GM19452 (cell line): ENCODE data around the gene CSF3.

Experiments used
- ATAC-seq: cut with Tn5 transposase; IDR thresholded peaks from one replicate; pipeline ENCODE4 v1.9.1; 2021; ENCODE audit not compliant: unreplicated experiment

CSF3 gene, protein sequence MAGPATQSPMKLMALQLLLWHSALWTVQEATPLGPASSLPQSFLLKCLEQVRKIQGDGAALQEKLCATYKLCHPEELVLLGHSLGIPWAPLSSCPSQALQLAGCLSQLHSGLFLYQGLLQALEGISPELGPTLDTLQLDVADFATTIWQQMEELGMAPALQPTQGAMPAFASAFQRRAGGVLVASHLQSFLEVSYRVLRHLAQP

DNA sequence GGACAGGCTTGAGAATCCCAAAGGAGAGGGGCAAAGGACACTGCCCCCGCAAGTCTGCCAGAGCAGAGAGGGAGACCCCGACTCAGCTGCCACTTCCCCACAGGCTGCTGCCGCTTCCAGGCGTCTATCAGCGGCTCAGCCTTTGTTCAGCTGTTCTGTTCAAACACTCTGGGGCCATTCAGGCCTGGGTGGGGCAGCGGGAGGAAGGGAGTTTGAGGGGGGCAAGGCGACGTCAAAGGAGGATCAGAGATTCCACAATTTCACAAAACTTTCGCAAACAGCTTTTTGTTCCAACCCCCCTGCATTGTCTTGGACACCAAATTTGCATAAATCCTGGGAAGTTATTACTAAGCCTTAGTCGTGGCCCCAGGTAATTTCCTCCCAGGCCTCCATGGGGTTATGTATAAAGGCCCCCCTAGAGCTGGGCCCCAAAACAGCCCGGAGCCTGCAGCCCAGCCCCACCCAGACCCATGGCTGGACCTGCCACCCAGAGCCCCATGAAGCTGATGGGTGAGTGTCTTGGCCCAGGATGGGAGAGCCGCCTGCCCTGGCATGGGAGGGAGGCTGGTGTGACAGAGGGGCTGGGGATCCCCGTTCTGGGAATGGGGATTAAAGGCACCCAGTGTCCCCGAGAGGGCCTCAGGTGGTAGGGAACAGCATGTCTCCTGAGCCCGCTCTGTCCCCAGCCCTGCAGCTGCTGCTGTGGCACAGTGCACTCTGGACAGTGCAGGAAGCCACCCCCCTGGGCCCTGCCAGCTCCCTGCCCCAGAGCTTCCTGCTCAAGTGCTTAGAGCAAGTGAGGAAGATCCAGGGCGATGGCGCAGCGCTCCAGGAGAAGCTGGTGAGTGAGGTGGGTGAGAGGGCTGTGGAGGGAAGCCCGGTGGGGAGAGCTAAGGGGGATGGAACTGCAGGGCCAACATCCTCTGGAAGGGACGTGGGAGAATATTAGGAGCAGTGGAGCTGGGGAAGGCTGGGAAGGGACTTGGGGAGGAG, at the start of gene CSF3:
TSS of gene CSF3 (plus strand) at position 436 of the 993 bp plus-strand sequence. CDS start at position 471, 35 bp downstream.
- no peak for ATAC-seq

DNA sequence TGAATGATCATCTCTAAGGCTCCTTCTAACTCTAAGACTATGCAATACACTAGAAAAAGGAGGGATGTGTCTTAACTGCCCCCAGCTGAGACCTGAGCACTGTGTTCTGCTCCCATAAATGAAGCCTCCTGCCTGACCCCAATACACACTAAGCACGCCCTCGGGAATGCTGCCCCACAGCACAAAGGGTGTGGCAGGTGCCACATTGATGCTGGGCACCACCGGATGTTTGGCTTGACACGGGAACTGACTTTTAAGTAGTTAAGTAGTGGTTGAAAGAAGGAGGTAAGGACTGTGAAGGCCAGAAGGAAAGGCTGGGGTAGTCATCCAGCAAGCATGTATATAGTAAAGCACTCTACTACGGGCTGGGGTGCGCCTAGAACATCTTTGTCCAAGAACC, 48.5 kb upstream of the CSF3 start:
- no peak for ATAC-seq

DNA sequence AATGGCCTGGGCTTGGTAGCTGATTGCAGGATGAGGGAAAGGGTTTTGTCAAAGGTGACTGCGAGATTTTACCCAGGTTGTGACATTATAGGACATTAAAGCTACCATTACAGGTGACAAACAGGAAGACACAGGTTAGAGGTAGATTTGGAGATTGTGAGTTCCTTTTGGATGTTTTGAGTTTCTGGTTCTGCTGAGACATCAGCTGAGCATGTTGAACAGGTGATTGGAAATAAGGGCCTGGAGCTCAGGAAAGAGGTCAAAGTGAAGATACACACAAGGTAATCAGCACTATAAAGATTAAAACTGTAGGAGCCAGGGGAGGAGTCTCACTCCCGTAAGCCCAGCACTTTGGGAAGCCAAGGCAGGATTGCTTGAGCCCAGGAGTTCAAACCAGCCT, 46.5 kb upstream of the CSF3 start:
- no peak for ATAC-seq

DNA sequence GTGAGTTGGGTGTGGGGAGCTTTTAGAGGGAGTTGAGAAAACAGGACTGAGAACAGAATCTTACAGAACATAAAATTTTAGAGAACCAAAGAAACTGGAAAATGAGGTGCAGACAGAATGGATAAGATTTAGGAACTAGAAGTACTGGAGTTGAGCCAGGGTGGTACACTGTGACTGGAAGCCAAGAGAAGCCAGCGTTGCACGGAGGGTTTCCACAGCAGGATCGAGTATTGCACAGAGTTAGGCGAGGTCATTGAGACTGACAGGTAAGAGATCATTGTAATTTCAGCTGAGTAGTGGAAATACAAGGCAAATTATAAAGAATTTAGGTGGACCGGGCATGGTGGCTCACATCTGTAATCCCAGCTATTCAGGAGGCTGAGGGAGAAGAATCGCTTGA, 45.9 kb upstream of the CSF3 start:
- ATAC-seq, result no peak

DNA sequence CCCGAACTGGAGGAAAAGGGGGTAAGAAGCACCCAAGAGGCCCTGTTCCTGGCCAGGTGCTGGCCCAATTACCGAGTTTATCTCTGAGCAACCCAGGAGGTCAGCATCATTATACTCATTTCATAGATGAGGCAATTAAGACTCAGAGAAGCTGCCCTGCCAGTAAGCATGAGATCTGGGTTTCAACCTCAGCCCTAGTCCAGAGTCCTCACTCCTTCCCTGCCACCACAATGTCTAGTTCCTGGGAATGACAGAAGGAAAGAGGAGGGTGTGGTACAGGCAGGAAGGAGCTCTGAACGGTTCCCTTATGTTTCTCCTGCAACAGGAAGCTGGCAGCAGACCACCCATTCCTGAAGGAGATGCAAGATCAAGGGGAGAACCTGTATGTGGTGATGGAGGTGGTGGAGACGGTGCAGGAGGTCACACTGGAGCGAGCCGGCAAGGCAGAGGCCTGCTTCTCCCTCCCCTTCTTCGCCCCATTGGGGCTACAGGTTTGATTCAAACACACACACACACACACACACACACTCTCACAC, 45.0 kb upstream of the CSF3 start:
- ATAC-seq, result no peak

DNA sequence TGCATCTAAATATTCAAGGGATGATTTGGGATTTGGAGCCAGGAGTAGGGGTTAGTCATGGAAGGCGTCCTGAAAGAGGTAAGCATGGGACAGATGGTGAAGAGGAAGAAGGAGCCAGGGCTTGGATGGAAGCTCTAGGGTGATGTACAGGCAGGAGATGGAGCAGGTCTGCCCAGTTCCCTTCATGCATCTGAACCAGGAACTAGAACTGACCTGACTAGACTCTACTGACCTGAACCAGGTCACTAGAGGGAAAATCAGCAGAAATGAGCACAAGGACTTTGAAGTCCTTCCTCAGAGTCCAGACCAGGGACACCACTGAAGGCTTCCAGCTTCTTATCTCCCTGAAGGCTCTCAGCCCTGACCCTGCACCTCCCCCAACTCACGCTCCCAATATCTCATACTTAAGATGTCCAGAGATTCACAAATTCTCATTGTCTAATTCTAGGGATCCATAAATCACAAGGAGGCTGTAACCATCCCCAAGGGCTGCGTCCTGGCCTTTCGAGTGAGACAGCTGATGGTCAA, 44.1 kb upstream of the CSF3 start:
- ATAC-seq, result no peak

DNA sequence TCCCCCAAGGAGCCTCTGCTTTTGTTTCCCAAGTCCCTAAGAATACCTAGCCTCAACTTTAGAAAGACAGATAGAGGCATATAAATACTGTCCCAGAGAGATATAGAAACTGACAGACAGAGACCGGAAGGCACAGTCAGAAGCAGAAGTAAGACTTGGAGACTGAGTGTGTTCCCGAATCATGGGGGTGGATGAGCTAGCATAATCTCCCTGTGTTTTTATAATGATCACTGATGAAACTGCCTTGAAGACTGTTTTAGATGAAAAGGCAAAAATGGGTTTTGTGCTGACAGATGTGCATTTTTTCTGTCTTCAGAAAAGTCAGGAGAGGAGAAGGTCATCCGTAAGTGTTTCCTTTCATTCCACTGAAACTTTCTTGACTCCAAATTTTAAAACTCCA, 43.0 kb upstream of the CSF3 start:
- no peak for ATAC-seq

DNA sequence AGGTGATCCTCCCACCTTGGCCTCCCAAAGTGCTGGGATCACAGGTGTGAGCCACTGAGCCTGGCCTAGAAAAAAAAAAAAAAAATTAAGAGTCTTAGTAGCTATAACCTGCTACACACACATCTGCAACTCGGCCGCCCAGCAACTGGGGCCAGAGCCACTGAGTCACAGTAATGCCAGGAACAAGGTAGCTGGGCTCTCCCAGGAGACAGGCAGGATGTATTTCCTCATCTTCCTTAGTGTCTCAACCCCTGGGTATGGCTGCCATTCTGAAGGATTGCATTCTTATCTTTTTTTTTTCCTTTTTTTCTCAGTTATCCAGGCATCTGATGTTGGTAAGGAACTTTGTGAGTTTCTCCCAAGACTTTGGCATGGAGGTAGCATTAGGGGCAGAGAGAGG, 41.7 kb upstream of the CSF3 start:
- no peak for ATAC-seq

DNA sequence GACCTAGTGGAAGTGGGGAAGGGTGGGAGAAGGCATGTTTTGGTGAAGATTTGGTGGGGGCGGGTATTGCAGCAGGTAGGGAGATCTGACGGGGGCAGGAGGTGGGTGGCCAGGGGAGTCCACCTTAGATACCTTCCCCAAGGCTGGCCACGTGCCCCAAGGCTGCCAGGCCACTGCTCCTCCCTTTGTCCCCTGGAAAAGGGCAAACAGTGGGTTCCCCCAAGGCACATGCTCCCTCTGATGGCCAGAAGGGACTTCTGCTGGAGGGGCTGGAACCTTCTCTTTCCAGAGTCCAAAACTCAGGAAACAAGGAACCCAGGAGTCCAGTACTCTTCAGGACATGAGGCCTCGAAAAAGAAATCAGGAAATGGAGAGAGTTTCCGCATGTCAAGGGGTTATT, 40.8 kb upstream of the CSF3 start:
- ATAC-seq, result no peak

DNA sequence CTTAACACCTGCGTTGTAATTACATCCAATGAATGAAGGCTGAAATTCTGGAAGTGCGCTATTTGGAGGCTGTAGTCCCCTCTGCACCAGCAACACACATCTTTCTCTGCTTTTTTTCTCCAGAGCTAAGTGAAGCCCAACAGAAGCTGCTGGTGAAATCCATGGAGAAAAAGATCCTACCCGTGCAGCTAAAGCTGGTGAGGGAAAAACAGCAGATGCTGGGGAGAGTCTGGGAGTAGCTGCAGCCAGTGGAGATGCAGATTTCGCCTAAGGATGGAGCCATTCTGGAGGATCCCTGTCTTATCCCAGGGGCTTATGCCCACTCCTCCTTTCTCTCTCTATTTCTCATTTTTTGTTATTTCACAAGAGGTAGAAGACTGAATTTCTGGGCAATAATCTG, 39.4 kb upstream of the CSF3 start:
- ATAC-seq, result no peak

DNA sequence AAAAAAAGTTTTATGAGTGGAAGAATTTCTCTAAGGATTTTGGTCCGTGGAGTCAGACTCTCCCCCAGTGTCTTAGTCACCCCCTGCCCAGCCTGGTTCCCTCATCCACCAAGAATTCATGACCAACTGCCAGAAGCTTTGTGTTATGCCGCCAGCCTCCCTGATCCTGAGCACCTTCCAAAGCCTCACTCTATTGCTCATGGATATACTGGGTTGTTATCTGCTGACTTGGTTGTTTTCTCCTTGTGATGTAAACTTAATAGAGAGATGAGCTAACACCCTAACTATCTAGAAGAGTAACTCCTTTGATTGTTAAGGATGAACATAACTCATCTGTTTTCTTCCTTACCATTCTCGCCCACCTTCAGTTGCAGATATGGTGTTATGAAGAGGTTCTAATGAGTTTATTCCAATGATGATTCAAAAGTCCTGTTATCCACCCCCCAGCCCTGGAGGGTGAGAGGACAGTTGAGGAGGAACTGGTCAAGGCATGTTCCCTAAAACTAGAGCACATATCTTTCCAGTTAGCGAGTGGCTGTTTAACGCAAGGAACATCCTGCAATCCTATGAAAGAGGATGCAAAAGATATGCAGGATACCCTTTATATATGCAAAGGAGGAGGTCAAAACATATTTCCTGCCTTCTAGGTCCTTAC, 36.1 kb upstream of the CSF3 start:
- ATAC-seq, result no peak

DNA sequence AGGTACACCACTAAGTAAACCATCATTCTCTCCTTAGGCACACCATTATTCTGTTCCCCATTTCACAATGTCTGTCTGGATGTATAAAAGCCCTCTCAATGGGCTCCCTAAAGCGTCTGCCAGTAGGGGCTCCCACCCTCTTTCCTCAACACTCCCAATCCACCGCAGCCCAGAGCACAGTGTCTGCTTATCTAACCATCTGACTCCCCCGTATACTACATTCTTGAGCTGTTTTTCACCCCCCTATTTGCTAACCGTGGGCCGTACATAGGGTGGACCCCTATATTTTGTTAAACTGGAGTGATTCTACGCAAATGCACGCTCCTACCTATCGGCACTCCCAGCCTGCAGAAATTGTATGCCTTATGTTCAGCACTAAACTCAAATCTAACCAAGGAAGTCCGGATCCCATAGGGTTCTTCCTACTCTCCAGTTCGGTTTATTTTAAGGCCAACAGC, 35.3 kb upstream of the CSF3 start:
- ATAC-seq, result peak; percentile 13

DNA sequence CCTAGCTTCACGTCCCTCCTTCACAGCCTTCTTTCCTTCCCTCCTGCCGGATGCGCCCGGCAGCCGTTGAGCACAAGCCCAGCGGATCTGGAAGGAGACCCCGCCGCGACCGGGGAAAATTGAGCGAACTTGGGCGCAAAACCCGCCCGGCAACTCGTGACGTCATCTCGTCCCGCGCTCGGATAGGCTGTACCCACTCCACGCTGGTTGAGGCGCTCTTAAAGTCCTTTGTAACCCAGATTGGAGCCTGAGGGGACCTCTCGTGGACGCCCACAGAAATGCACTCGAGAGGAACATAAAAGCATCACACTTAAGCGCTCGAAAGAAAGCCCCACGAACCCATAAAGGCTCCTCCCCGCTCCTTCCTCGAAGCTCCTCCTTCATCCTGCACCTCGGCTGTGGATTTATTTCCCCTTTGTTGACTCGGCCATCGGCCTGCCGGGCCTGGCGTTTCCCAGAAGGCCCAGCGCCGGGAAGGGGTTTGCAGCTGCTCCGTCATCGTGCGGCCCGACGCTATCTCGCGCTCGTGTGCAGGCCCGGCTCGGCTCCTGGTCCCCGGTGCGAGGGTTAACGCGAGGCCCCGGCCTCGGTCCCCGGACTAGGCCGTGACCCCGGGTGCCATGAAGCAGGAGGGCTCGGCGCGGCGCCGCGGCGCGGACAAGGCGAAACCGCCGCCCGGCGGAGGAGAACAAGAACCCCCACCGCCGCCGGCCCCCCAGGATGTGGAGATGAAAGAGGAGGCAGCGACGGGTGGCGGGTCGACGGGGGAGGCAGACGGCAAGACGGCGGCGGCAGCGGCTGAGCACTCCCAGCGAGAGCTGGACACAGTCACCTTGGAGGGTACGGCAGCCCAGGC, 34.7 kb upstream of the CSF3 start, which contains the start of gene PSMD3:
TSS of gene PSMD3 (plus strand) at position 457 of the 856 bp plus-strand sequence. CDS start at position 621, 164 bp downstream.
- peak; percentile 93 for ATAC-seq

DNA sequence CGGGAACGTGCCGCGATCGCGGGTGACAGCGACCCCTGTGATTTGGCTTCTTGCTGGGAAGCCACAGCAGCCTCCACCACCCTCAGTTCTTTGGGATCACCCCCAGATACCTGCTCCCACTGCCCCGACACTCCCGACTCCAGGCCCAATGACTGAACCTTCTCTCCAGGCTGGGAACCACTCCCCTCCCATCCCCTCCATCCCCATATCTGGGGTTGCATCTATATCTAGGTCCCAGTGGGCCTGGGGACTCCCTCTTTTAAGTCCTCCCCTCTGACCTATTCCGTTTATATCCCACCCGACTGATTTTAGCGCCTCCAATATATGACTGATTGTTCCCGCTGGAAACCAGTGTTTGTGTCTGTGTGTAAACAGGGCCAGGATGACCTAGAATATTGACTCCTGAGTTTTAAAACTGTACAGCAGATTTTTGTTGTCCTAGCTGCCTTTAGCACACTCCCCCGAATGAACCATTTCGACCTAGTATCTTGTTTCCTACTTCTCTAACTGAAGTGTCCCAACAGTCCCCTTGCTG, 34.0 kb upstream of the CSF3 start:
- no peak for ATAC-seq

DNA sequence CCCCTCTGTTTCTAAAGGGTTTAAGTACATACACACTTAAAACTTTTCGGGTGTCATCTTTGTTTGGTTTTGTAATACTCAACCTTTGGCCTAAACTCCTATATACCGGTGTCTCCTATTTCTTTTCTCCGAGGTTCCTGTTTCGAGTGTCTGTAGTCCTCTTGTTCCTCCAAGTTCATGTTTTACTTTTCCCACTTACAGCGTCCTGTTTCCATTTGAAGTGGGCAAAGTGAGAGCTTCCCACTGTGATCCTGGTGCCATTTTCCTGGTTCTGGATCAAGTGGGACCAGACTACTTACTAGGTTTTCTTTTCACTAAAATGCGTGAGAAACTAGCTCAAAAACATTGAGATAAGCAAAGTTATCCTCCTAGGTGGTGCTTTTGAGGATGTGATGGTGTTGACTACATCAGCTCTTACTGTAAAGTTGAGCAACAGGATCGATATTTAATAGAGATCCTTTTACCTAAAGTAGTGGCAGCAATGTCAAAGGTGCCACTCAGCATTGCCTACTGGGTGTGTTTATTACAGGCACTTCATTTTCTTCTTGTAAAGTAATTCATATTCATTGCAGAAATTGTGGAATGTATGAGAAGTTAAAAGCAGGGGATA, 33.4 kb upstream of the CSF3 start:
- ATAC-seq, result no peak

DNA sequence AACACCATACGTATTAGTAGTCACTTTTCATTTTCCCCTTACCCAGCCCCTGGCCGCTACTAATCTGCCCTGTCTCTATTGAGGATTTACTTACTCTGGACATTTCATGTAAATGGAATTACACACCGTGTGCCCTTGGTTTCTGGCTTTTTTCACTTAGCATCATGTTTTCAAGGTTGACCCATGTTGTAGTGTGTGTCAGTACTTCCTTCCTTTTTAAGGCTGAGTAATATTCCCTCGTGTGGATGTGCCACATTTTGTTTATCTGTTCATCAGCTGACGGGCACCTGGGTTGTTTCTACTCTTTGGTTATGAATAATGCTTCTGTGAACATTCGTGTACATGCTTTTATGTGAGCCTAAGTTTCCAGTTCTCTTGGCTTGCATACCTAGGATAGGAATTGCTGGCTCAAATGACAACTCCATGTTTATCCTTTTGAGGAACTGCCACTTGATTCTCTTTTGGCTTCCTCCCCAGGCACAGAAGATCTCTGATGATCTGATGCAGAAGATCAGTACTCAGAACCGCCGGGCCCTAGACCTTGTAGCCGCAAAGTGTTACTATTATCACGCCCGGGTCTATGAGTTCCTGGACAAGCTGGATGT, 26.9 kb upstream of the CSF3 start:
- no peak for ATAC-seq

DNA sequence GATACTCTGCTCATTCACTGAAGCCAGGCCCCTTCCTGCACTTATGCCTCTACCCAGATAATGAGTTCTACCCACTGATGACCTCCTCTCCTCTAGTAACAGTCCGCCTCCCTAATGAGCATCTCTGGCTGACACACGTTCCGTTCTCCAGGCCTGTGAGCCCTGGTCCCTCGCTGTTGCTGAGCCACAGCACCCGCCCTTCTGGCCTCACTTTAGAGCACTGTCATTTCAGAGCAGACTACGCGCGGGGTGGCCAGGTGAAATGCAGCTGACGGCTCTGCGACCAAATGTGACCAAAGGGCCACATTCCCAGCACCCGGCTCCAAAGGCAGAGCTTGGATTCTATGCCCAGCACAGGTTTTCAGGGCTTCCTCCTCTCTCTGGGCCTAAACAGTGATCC, 20.8 kb upstream of the CSF3 start:
- no peak for ATAC-seq

DNA sequence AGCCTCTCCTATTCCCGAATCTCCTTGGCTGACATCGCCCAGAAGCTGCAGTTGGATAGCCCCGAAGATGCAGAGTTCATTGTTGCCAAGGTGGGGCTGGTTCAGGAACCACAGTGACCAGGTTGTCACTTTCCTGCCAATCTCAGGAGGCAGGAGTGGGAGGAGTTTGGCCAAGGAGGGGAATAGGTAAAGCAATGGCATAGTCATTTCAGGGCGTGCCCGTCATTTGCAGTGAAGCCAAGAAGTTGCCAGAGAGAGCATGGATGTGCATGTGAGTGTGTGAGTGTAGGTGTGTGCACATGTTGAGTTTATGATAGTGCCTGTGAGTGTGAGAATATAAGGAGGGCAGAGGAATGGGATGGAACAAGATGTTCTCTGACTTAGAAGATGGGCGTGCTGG, 19.8 kb upstream of the CSF3 start:
- no peak for ATAC-seq

DNA sequence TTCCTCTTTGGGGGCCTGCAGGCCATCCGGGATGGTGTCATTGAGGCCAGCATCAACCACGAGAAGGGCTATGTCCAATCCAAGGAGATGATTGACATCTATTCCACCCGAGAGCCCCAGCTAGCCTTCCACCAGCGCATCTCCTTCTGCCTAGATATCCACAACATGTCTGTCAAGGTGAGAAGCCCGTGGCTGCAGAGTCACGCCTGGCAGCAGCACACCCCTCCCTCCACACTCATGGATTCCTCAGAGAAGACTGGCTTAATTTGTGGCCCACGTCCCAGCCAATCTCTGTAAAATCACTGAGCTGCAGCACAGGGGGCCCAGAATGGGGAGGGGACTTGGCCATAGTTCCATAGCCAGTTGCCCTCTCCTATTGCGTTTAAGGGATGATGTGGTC, 19.1 kb upstream of the CSF3 start:
- no peak for ATAC-seq
